HG02938 (cell line): ENCODE results near the gene RNASE3.
"Not testable (repeated sequence)": the region's sequence is repeated elsewhere in the genome, so short reads cannot be mapped to it uniquely, and the experiment has no call there.

Source experiments
- ATAC-seq: cut with Tn5 transposase; IDR thresholded peaks from one replicate; pipeline ENCODE4 v1.9.1; 2021; ENCODE audit warnings: mild to moderate bottlenecking, moderate library complexity; ENCODE audit not compliant: unreplicated experiment

Gene RNASE3

GRCh38 chr14:20910822-20911221 is 19.6 kb downstream of the RNASE3 start:
- ATAC-seq, result not testable (repeated sequence)

GRCh38 chr14:20919038-20919756 is 28.0 kb downstream of the RNASE3 start:
- ATAC-seq, result not testable (repeated sequence)

GRCh38 chr14:20923766-20924297 is 32.6 kb downstream of the RNASE3 start:
- not testable (repeated sequence) for ATAC-seq

- no peak for ATAC-seq
These were observed 43.1 kb downstream of the RNASE3 start for GRCh38 chr14:20934148-20934762.

GRCh38 chr14:20935303-20935984 is 44.3 kb downstream of the RNASE3 start:
- no peak for ATAC-seq
